ENCODE data around the gene CADPS2. TPM values are rescaled to one million over a fixed set of nuclear protein-coding genes. Genes with fewer than 3 reads are reported as not detected.

Gene CADPS2
- total RNA-seq, 2 donors from 2014 or later = 31.9 to 63.9 TPM

GRCh38 chr7:122736183-122736582, 150.1 kb downstream of the CADPS2 start:
- WGBS, 2 donors = 97 to 100% methylated on average over 1 of the region's 1 CpG
- intact Hi-C loops (cut with DNase I) = no loop called here

GRCh38 chr7:122727759-122728158, 158.5 kb downstream of the CADPS2 start:
- DNase-seq = no peak
- H3K4me1 ChIP-seq = peaks cover 21% of the 10 kb centered on the region
- H3K9me3 ChIP-seq = no peaks in the 10 kb centered on the region
- no peaks in the 10 kb centered on the region for H3K27me3 ChIP-seq
- ATAC-seq = no peak
- no peaks in the 10 kb centered on the region for H3K36me3 ChIP-seq (replicated peaks in 1 of 2; ENCODE audit: insufficient read depth in 1 of 2, low read depth in 2 of 2)
- TF ChIP-seq CTCF (IDR thresholded peaks at IDR 0.05) (no peak), POLR2A (IDR thresholded peaks at IDR 0.05) (no peak)
- 26 to 50% methylated on average over 1 of the region's 1 CpG for WGBS, 2 donors
- H3K4me3 ChIP-seq = no peak overlapping the region
- H3K27ac ChIP-seq = no peak overlapping the region
- intact Hi-C loops (cut with DNase I) = no loop called here

More at GRCh38 chr7:122736183-122736582, 150.1 kb downstream of the CADPS2 start:
- DNase-seq (no peak), ATAC-seq (no peak)
- Histone ChIP-seq H3K27me3 (no peaks in the 10 kb centered on the region), H3K9me3 (no peaks in the 10 kb centered on the region), H3K27ac (no peak overlapping the region), H3K4me1 (no peaks in the 10 kb centered on the region), H3K36me3 (replicated peaks in 1 of 2; ENCODE audit: insufficient read depth in 1 of 2, low read depth in 2 of 2) (no peaks in the 10 kb centered on the region), H3K4me3 (no peak overlapping the region)
- TF ChIP-seq CTCF (IDR thresholded peaks at IDR 0.05) (no peak), POLR2A (IDR thresholded peaks at IDR 0.05) (no peak)

- Histone ChIP-seq H3K9me3 (no peaks in the 10 kb centered on the region), H3K4me1 (peaks cover 21% of the 10 kb centered on the region), H3K4me3 (no peak overlapping the region), H3K27me3 (no peaks in the 10 kb centered on the region), H3K36me3 (replicated peaks in 1 of 2; ENCODE audit: insufficient read depth in 1 of 2, low read depth in 2 of 2) (no peaks in the 10 kb centered on the region), H3K27ac (no peak overlapping the region)
- ATAC-seq (no peak), DNase-seq (no peak)
- intact Hi-C loops (cut with DNase I) = no loop called here
- TF ChIP-seq POLR2A (IDR thresholded peaks at IDR 0.05) (no peak), CTCF (IDR thresholded peaks at IDR 0.05) (no peak)
Observed at GRCh38 chr7:122727354-122727753, 158.9 kb downstream of the CADPS2 start.

GRCh38 chr7:122726881-122727280, 159.4 kb downstream of the CADPS2 start:
- Histone ChIP-seq H3K27me3 (no peaks in the 10 kb centered on the region), H3K36me3 (replicated peaks in 1 of 2; ENCODE audit: insufficient read depth in 1 of 2, low read depth in 2 of 2) (no peaks in the 10 kb centered on the region), H3K27ac (no peak overlapping the region), H3K9me3 (no peaks in the 10 kb centered on the region), H3K4me1 (peaks cover 21% of the 10 kb centered on the region), H3K4me3 (no peak overlapping the region)
- TF ChIP-seq CTCF (IDR thresholded peaks at IDR 0.05) (no peak), POLR2A (IDR thresholded peaks at IDR 0.05) (no peak)
- 26 to 39% methylated on average over 2 of the region's 2 CpGs for WGBS, 2 donors
- intact Hi-C loops (cut with DNase I) = no loop called here
- no peak for DNase-seq
- no peak for ATAC-seq

GRCh38 chr7:122724366-122724765, 161.9 kb downstream of the CADPS2 start:
- WGBS, 2 donors = 45 to 50% methylated on average over 4 of the region's 4 CpGs
- ATAC-seq = no peak
- intact Hi-C loops (cut with DNase I) = no loop called here

More at GRCh38 chr7:122724366-122724765, 161.9 kb downstream of the CADPS2 start:
- no peak for DNase-seq
- no peaks in the 10 kb centered on the region for H3K27me3 ChIP-seq
- H3K4me3 ChIP-seq = no peak overlapping the region
- TF ChIP-seq CTCF (IDR thresholded peaks at IDR 0.05) = no peak
- TF ChIP-seq POLR2A (IDR thresholded peaks at IDR 0.05) = no peak
- no peak overlapping the region for H3K27ac ChIP-seq
- H3K9me3 ChIP-seq = no peaks in the 10 kb centered on the region
- no peaks in the 10 kb centered on the region for H3K36me3 ChIP-seq (replicated peaks in 1 of 2; ENCODE audit: insufficient read depth in 1 of 2, low read depth in 2 of 2)
- H3K4me1 ChIP-seq = peaks cover 21% of the 10 kb centered on the region

Measured in body of pancreas (tissue), 4 donors.